Endothelial cell (in vitro differentiated cells): Measurements from ENCODE around the gene LCOR. TPM values are rescaled to one million over a fixed set of nuclear protein-coding genes. Genes with fewer than 3 reads are reported as not detected.
A peak's percentile ranks its signal among the peaks of the same experiment; 100 is the strongest.

Source experiments
- DNase-seq: peaks from one replicate; pipeline ENCODE4 v3.0.0; 2021; ENCODE audit warnings: low spot score
- H3K27ac Mint-ChIP-seq: one replicate; pipeline ENCODE4 v1.8.0; 2021; ENCODE audit warnings: mixed read lengths, inconsistent platforms; ENCODE audit not compliant: unreplicated experiment
- H3K27me3 Mint-ChIP-seq: one replicate; pipeline ENCODE4 v1.8.0; 2021; ENCODE audit warnings: mild to moderate bottlenecking, moderate library complexity, mixed read lengths, inconsistent platforms; ENCODE audit not compliant: unreplicated experiment
- H3K36me3 Mint-ChIP-seq: one replicate; pipeline ENCODE4 v1.8.0; 2021; ENCODE audit warnings: mild to moderate bottlenecking, low read depth, mixed read lengths, inconsistent platforms; ENCODE audit not compliant: unreplicated experiment
- H3K4me1 Mint-ChIP-seq: one replicate; pipeline ENCODE4 v1.8.0; 2021; ENCODE audit warnings: mild to moderate bottlenecking, mixed read lengths, inconsistent platforms; ENCODE audit not compliant: unreplicated experiment
- H3K4me3 Mint-ChIP-seq: one replicate; pipeline ENCODE4 v1.8.0; 2021; ENCODE audit warnings: mild to moderate bottlenecking, mixed read lengths, inconsistent platforms; ENCODE audit not compliant: unreplicated experiment
- H3K9me3 Mint-ChIP-seq: one replicate; pipeline ENCODE4 v1.8.0; 2021; ENCODE audit warnings: mixed read lengths, inconsistent platforms; ENCODE audit not compliant: unreplicated experiment
- CTCF ChIP-seq: fragments of 200-600 bp; sonication (generic); IDR thresholded peaks from one replicate; pipeline ENCODE4 v1.5.0; 2021; ENCODE audit warnings: antibody characterized with exemption; ENCODE audit not compliant: unreplicated experiment
- total RNA-seq: library from RNA; stranded (reverse); fragmentation: NEBNext Ultra II Directional; extraction: Animal tissue kit (Norgen Biotek cat#: 25700); gene quantifications from one replicate; pipeline ENCODE4 v1.2.1, GENCODE V29; 2021; ENCODE audit not compliant: unreplicated experiment

The LCOR gene
- total RNA-seq, 1 donor from 2014 or later: 36.6 TPM

GRCh38 chr10:96831200-96831866, 765 bp upstream of the LCOR start:
- no peak for DNase-seq
- Mint-ChIP-seq H3K27me3 (peaks cover 11% of the 10 kb centered on the region), H3K4me1 (peaks cover 28% of the 10 kb centered on the region), H3K36me3 (peaks cover 8% of the 10 kb centered on the region), H3K4me3 (peak overlapping the region; percentile 98), H3K27ac (peak overlapping the region; percentile 95), H3K9me3 (no peaks in the 10 kb centered on the region)
- TF ChIP-seq CTCF: no peak

GRCh38 chr10:96832721-96833219, 672 bp downstream of the LCOR start:
- Mint-ChIP-seq H3K27ac (no peak overlapping the region), H3K9me3 (no peaks in the 10 kb centered on the region), H3K4me1 (peaks cover 31% of the 10 kb centered on the region), H3K4me3 (peak overlapping the region; percentile 85), H3K36me3 (peaks cover 8% of the 10 kb centered on the region), H3K27me3 (peaks cover 11% of the 10 kb centered on the region)
- DNase-seq: peak; percentile 88
- no peak for TF ChIP-seq CTCF

- Mint-ChIP-seq H3K27ac (peak overlapping the region; percentile 86), H3K4me1 (peaks cover 31% of the 10 kb centered on the region), H3K4me3 (peak overlapping the region; percentile 99), H3K36me3 (peaks cover 8% of the 10 kb centered on the region), H3K27me3 (peaks cover 11% of the 10 kb centered on the region), H3K9me3 (no peaks in the 10 kb centered on the region)
- peak; percentile 13 for DNase-seq
- no peak for TF ChIP-seq CTCF
Measured at GRCh38 chr10:96833220-96834001, 1.3 kb downstream of the LCOR start.

- Mint-ChIP-seq H3K27me3 (peaks cover 11% of the 10 kb centered on the region), H3K9me3 (no peaks in the 10 kb centered on the region), H3K27ac (peak overlapping the region; percentile 86), H3K4me3 (peak overlapping the region; percentile 99), H3K4me1 (peaks cover 31% of the 10 kb centered on the region), H3K36me3 (peaks cover 8% of the 10 kb centered on the region)
- no peak for TF ChIP-seq CTCF
- no peak for DNase-seq
Measured at GRCh38 chr10:96834120-96834519, 2.0 kb downstream of the LCOR start.

GRCh38 chr10:96835899-96836298, 3.8 kb downstream of the LCOR start:
- no peaks in the 10 kb centered on the region for H3K9me3 Mint-ChIP-seq
- peaks cover 11% of the 10 kb centered on the region for H3K27me3 Mint-ChIP-seq
- peaks cover 31% of the 10 kb centered on the region for H3K4me1 Mint-ChIP-seq
- H3K36me3 Mint-ChIP-seq: peaks cover 8% of the 10 kb centered on the region
- no peak for DNase-seq
- peak overlapping the region; percentile 56 for H3K4me3 Mint-ChIP-seq
- TF ChIP-seq CTCF: no peak
- no peak overlapping the region for H3K27ac Mint-ChIP-seq
